Ovary (tissue), 9 donors: ENCODE measurements around the gene COL7A1. TPM values are rescaled to one million over a fixed set of nuclear protein-coding genes. Genes with fewer than 3 reads are reported as not detected.

ENCODE experiments used
- DNase-seq, 5 donors: peaks; one replicate each; pipeline ENCODE4 v3.0.0-alpha.2; 2019 to 2020
- H3K27ac ChIP-seq, 2 donors: fragments of 200-600 bp; one replicate each; pipeline versions ENCODE4 v1.5.1 to v1.8.0; 2019 to 2022
- H3K27me3 ChIP-seq: fragments of 200-600 bp; one replicate; pipeline ENCODE4 v1.8.0; 2022
- H3K36me3 ChIP-seq: fragments of 200-600 bp; sonication (generic); one replicate; pipeline ENCODE4 v1.5.1; 2019
- H3K4me1 ChIP-seq: one replicate; pipeline ENCODE4 v1.8.1; 2013; ENCODE audit warnings: mild to moderate bottlenecking, moderate library complexity; ENCODE audit not compliant: insufficient read depth
- H3K4me3 ChIP-seq: fragments of 200-600 bp; sonication (generic); one replicate; pipeline ENCODE4 v1.5.1; 2017
- H3K9me3 ChIP-seq, 2 donors: fragments of 200-600 bp in 1 of 2; sonication (generic) in 1 of 2; one replicate each; pipeline versions ENCODE4 v1.5.1 to v1.8.1; 2013 to 2019; ENCODE audit warnings: mild to moderate bottlenecking in 1 of 2, moderate library complexity in 1 of 2
- CTCF ChIP-seq, 3 donors: fragments of 450-650 bp in 2 of 3; fragments of 200-600 bp in 1 of 3; IDR thresholded peaks; one replicate each; pipeline versions ENCODE4 v1.5.1 to v1.8.0; 2016 to 2022; ENCODE audit warnings: antibody characterized with exemption in 3 of 3, mild to moderate bottlenecking in 1 of 3
- EP300 ChIP-seq: sonication (generic); formaldehyde crosslinking; IDR thresholded peaks from one replicate; pipeline ENCODE4 v1.6.1; 2017; ENCODE audit warnings: antibody characterized with exemption
- POLR2A ChIP-seq: fragments of 450-650 bp; IDR thresholded peaks from one replicate; pipeline ENCODE4 v1.6.1; 2017; ENCODE audit warnings: antibody characterized with exemption, mild to moderate bottlenecking, moderate library complexity
- WGBS, 3 donors: extraction: QIAGEN DNeasy Blood & Tissue Kit in 1 of 3; methylation state at CpG; one replicate each; pipeline versions ENCODE4 v1.1.5 to v1.1.7; 2013 to 2017; 5-methylcytosine and 5-hydroxymethylcytosine counted together
- intact Hi-C, 4 donors: fragments of 100-400 bp; cut with DNase I; formaldehyde crosslinking; loops; one replicate each; pipeline versions ENCODE4 v1.11.0 to v1.15.1; 2022 to 2023
- polyA plus RNA-seq, 2 donors: library from polyadenylated mRNA; stranded (reverse); fragments of 200-250 nt in 1 of 2; fragments of 350-450 nt in 1 of 2; fragmentation: Illumina TruSeq in 1 of 2; extraction: RNeasy Lipid Tissue Mini Kit (QIAGEN cat#74804) in 1 of 2; gene quantifications; one replicate each; pipeline ENCODE4 v1.2.3, GENCODE V29; 2013 to 2014
- total RNA-seq, 7 donors: library from RNA; depleted of rRNA in 2 of 7; stranded (reverse); fragments of >200 nt in 2 of 7; fragmentation: NEBNext Ultra II Directional in 3 of 7; extraction: Animal tissue kit (Norgen Biotek cat#: 25700) in 3 of 7; gene quantifications; one replicate each; pipeline versions ENCODE4 v1.1.0 to v1.2.4, GENCODE V29; 2016 to 2023
- donor health status: DM: no; HTN: no; CAD: no; lungs with moderate emphysema.
- donor health status: DM: no; HTN: no; CAD: no.
- donor health status: Bipolar disorder and iron deficiency.
- donor health status: DM: yes; HTN: yes; CAD: no.
- donor health status: DM: no; HTN: no; CAD: no.
- donor health status: DM: yes; HTN: yes; CAD: no.

Gene COL7A1
- total and polyA plus RNA-seq, 9 donors, result 1.1 to 18.4 (median 8.3) TPM

GRCh38 chr3:48621461-48621869, 26.3 kb upstream of the COL7A1 start, which contains the start of gene TMEM89:
TSS of gene TMEM89 (minus strand) at chr3:48621769. CDS start at chr3:48621756, 13 bp downstream.
- TF ChIP-seq POLR2A (no peak), CTCF (IDR thresholded peaks at IDR 0.05) (no peak), EP300 (no peak)
- Histone ChIP-seq H3K36me3 (no peaks in the 10 kb centered on the region), H3K27ac (no peak within 1 kb of the TSS), H3K27me3 (no peaks in the 10 kb centered on the region), H3K9me3 (no peaks in the 10 kb centered on the region), H3K4me1 (no peaks in the 10 kb centered on the region), H3K4me3 (no peak within 1 kb of the TSS)
- 91 to 93% (median 92%) methylated on average over 19 of the region's 19 CpGs for WGBS, 3 donors
- DNase-seq, result no peak
- intact Hi-C loops, result no loop called here

GRCh38 chr3:48619541-48620524, 24.7 kb upstream of the COL7A1 start:
- H3K4me1 ChIP-seq, result no peaks in the 10 kb centered on the region
- 87 to 93% (median 92%) methylated on average over 7 of the region's 7 CpGs for WGBS, 3 donors
- no peaks in the 10 kb centered on the region for H3K36me3 ChIP-seq
- no peaks in the 10 kb centered on the region for H3K27me3 ChIP-seq
- no peak overlapping the region for H3K4me3 ChIP-seq
- no peaks in the 10 kb centered on the region for H3K9me3 ChIP-seq
- intact Hi-C loops, result loop anchor here in 1 of 4 donors (10.0 kb wide), 1 partner anchor 1935 kb away; no protein-coding TSS in a partner anchor
- no peak for DNase-seq
- H3K27ac ChIP-seq, result no peak overlapping the region
- TF ChIP-seq EP300, result no peak
- no peak for TF ChIP-seq POLR2A
- no peak for TF ChIP-seq CTCF (IDR thresholded peaks at IDR 0.05)

DNA sequence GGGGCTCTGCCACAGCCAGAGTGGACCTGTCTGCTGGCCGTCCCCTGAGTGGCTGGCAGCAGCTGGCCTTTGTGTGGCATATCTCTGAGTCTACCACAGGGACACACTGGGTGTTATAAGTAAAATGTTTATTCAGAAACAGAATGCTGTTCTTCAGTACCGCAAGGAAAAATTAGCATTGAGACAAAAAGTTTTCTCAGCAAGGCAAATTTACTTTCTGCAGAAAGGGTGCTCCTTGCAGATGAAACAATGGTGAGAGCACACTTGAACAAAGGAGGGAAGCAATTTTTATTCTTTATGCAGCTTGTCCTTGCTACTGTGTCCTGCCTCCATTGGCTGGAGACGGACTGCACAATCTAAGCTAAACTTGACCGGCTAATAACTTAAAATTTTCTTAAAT, 22.4 kb upstream of the COL7A1 start:
- 87 to 94% (median 92%) methylated on average over 4 of the region's 4 CpGs for WGBS, 3 donors
- H3K27me3 ChIP-seq, result no peaks in the 10 kb centered on the region

More for the DNA sequence above, 22.4 kb upstream of the COL7A1 start:
- H3K36me3 ChIP-seq, result no peaks in the 10 kb centered on the region
- H3K27ac ChIP-seq, result no peak overlapping the region
- intact Hi-C loops, result loop anchor here in 1 of 4 donors (10.0 kb wide), 1 partner anchor 1937 kb away; no protein-coding TSS in a partner anchor
- H3K9me3 ChIP-seq, result no peaks in the 10 kb centered on the region
- no peak for DNase-seq
- H3K4me1 ChIP-seq, result no peaks in the 10 kb centered on the region
- TF ChIP-seq CTCF (IDR thresholded peaks at IDR 0.05) (no peak), EP300 (no peak), POLR2A (no peak)
- no peak overlapping the region for H3K4me3 ChIP-seq
